HepG2 (cell line): Measurements from ENCODE around the gene LEAP2. TPM values are rescaled to one million over a fixed set of nuclear protein-coding genes. Genes with fewer than 3 reads are reported as not detected.

Experiments
- ARNTL ChIP-seq: sonication (generic); formaldehyde crosslinking; IDR thresholded peaks from 2 replicates; pipeline ENCODE4 v1.4.0; 2020; ENCODE audit warnings: mild to moderate bottlenecking, missing genetic modification reagents
- EED ChIP-seq: sonication (generic); formaldehyde crosslinking; IDR thresholded peaks from 2 replicates; pipeline ENCODE4 v1.5.0; 2020; ENCODE audit warnings: mild to moderate bottlenecking, missing genetic modification reagents
- ELF3 ChIP-seq: IDR thresholded peaks from 2 replicates; pipeline ENCODE4 v1.6.1; 2016; ENCODE audit warnings: missing genetic modification reagents, missing compliant biosample characterization
- GRHL1 ChIP-seq: sonication (generic); formaldehyde crosslinking; conservative IDR thresholded peaks from 2 replicates; pipeline ENCODE4 v1.8.0; 2022; ENCODE audit warnings: missing genetic modification reagents
- JDP2 ChIP-seq: sonication (generic); formaldehyde crosslinking; IDR thresholded peaks from 2 replicates; pipeline ENCODE4 v1.8.1; 2022; ENCODE audit warnings: missing genetic modification reagents, borderline replicate concordance
- KLF15 ChIP-seq: sonication (generic); formaldehyde crosslinking; IDR thresholded peaks from 2 replicates; pipeline ENCODE4 v1.8.1; 2023; ENCODE audit warnings: borderline replicate concordance, mild to moderate bottlenecking, inconsistent platforms, missing genetic modification reagents, mixed read lengths
- KMT2B ChIP-seq: IDR thresholded peaks from 2 replicates; pipeline ENCODE4 v1.6.1; 2016; ENCODE audit warnings: missing genetic modification reagents, missing compliant biosample characterization
- MAF1 ChIP-seq: sonication (generic); formaldehyde crosslinking; IDR thresholded peaks from 2 replicates; pipeline ENCODE4 v1.5.0; 2020; ENCODE audit warnings: missing genetic modification reagents, borderline replicate concordance
- MED8 ChIP-seq: sonication (generic); formaldehyde crosslinking; IDR thresholded peaks from 2 replicates; pipeline ENCODE4 v1.8.1; 2023; ENCODE audit warnings: mild to moderate bottlenecking, missing genetic modification reagents; ENCODE audit not compliant: insufficient replicate concordance
- MIXL1 ChIP-seq: IDR thresholded peaks from 2 replicates; pipeline ENCODE4 v1.6.1; 2016
- MXD1 ChIP-seq: sonication (generic); formaldehyde crosslinking; IDR thresholded peaks from 2 replicates; pipeline ENCODE4 v1.4.0; 2020; ENCODE audit warnings: mild to moderate bottlenecking, missing genetic modification reagents
- NCOR1 ChIP-seq: fragments of 200-600 bp; sonication (generic); IDR thresholded peaks from 2 replicates; pipeline ENCODE4 v1.7.0; 2017; ENCODE audit warnings: antibody characterized with exemption, low read length, borderline replicate concordance
- POLR2A ChIP-seq, 2 experiments: IDR thresholded peaks; 2 replicates each; pipeline ENCODE4 v1.6.1; 2011; ENCODE audit warnings: low read depth in 2 of 2, low read length in 2 of 2, mild to moderate bottlenecking in 1 of 2, moderate library complexity in 1 of 2; ENCODE audit not compliant: insufficient read depth in 1 of 2
- PTBP1 ChIP-seq: fragments of 200-400 bp; formaldehyde crosslinking; IDR thresholded peaks from 2 replicates; pipeline ENCODE4 v1.6.1; 2018; ENCODE audit warnings: low read length, low read depth; ENCODE audit not compliant: poor library complexity, severe bottlenecking
- RFXAP ChIP-seq: sonication (generic); formaldehyde crosslinking; IDR thresholded peaks from 2 replicates; pipeline ENCODE4 v1.4.0; 2020; ENCODE audit warnings: missing genetic modification reagents, borderline replicate concordance
- SMAD1 ChIP-seq: sonication (generic); formaldehyde crosslinking; IDR thresholded peaks from 2 replicates; pipeline ENCODE4 v1.4.0; 2020; ENCODE audit warnings: missing genetic modification reagents, low read depth, mild to moderate bottlenecking, borderline replicate concordance
- SYNCRIP ChIP-seq: fragments of 200-400 bp; formaldehyde crosslinking; IDR thresholded peaks from 2 replicates; pipeline ENCODE4 v1.6.1; 2018; ENCODE audit warnings: mild to moderate bottlenecking, low read depth, low read length; ENCODE audit not compliant: insufficient read depth
- ZBTB20 ChIP-seq: sonication (generic); formaldehyde crosslinking; IDR thresholded peaks from 2 replicates; pipeline ENCODE4 v1.8.1; 2023; ENCODE audit warnings: missing genetic modification reagents, low read depth, mild to moderate bottlenecking, borderline replicate concordance
- ZFP41 ChIP-seq: sonication (generic); formaldehyde crosslinking; IDR thresholded peaks from 2 replicates; pipeline ENCODE4 v1.4.0; 2020; ENCODE audit warnings: mild to moderate bottlenecking, missing genetic modification reagents, borderline replicate concordance
- ZFP90 ChIP-seq: sonication (generic); formaldehyde crosslinking; IDR thresholded peaks from 2 replicates; pipeline ENCODE4 v1.8.0; 2022; ENCODE audit warnings: missing genetic modification reagents, mild to moderate bottlenecking, inconsistent platforms, borderline replicate concordance
- ZNF121 ChIP-seq: sonication (generic); formaldehyde crosslinking; IDR thresholded peaks from 2 replicates; pipeline ENCODE4 v1.5.0; 2020; ENCODE audit warnings: mild to moderate bottlenecking, missing genetic modification reagents
- ZNF124 ChIP-seq: sonication (generic); formaldehyde crosslinking; IDR thresholded peaks from 2 replicates; pipeline ENCODE4 v1.4.0; 2020; ENCODE audit warnings: missing genetic modification reagents
- ZNF280D ChIP-seq: sonication (generic); formaldehyde crosslinking; IDR thresholded peaks from 2 replicates; pipeline ENCODE4 v1.5.1; 2020; ENCODE audit warnings: mild to moderate bottlenecking, missing genetic modification reagents
- ZNF761 ChIP-seq: sonication (generic); formaldehyde crosslinking; conservative IDR thresholded peaks from 2 replicates; pipeline ENCODE4 v1.4.0; 2020; ENCODE audit warnings: mild to moderate bottlenecking, missing genetic modification reagents
- ZNF850 ChIP-seq: sonication (generic); formaldehyde crosslinking; conservative IDR thresholded peaks from 2 replicates; pipeline ENCODE4 v1.9.0; 2021; ENCODE audit warnings: mild to moderate bottlenecking, missing genetic modification reagents
- ZNF883 ChIP-seq: sonication (generic); formaldehyde crosslinking; IDR thresholded peaks from 2 replicates; pipeline ENCODE4 v1.5.1; 2020; ENCODE audit warnings: mild to moderate bottlenecking, missing genetic modification reagents; ENCODE audit errors: not compliant biosample characterization
- polyA plus RNA-seq, 8 experiments: library from polyadenylated mRNA; depleted of rRNA in 3 of 8; stranded (reverse) in 7 of 8; unstranded in 1 of 8; fragments of >200 nt; fragmentation: Illumina TruSeq in 4 of 8; extraction: Trizol in 4 of 8; gene quantifications; 2 replicates each; pipeline versions ENCODE4 v1.2.1 to v1.2.3, GENCODE V29; 2011 to 2016; ENCODE audit warnings: low read depth in 4 of 8, missing spikeins in 1 of 8, mixed read lengths in 1 of 8; ENCODE audit not compliant: insufficient read depth in 1 of 8
- total RNA-seq, 5 experiments: library from RNA; depleted of rRNA; stranded (reverse); fragments of >200 nt; fragmentation: Illumina TruSeq; extraction: Trizol; gene quantifications; 2 replicates each; pipeline ENCODE4 v1.2.3, GENCODE V29; 2016; ENCODE audit warnings: low read depth in 1 of 5

LEAP2 gene
- total and polyA plus RNA-seq, 2 of the 13 experiments (the other 11 are each of a cell fraction or from before 2014, with no cell fraction given) = 23.9 to 51.9 TPM

GRCh38 chr5:132830436-132831094 is 42.9 kb upstream of the LEAP2 start, which contains the start of gene SHROOM1 (continued):
- TF ChIP-seq KMT2B (CRISPR knock-in tag) = peak; percentile 52; the same call in 1 of the 2 replicates
- no peak for TF ChIP-seq EED (CRISPR knock-in tag)
- TF ChIP-seq SYNCRIP = no peak
- no peak; the same call in 1 of the 2 replicates for TF ChIP-seq ZFP90 (CRISPR knock-in tag)
- no peak for TF ChIP-seq ZNF850 (CRISPR knock-in tag)
- peak; percentile 44; the same call in 1 of the 2 replicates for TF ChIP-seq ELF3 (CRISPR knock-in tag)
- TF ChIP-seq ZNF124 (CRISPR knock-in tag) = no peak; the same call in 1 of the 2 replicates
- TF ChIP-seq MED8 = peak; percentile 55
- TF ChIP-seq GRHL1 (CRISPR knock-in tag) = no peak
- no peak for TF ChIP-seq PTBP1
- 0 out of 2 replicates have a peak, but pooled peaks have one; percentile 19 for TF ChIP-seq ZBTB20
- peak; percentile 53; the same call in 1 of the 2 replicates for TF ChIP-seq MXD1 (CRISPR knock-in tag)
- TF ChIP-seq ZFP41 (CRISPR knock-in tag) = no peak
- TF ChIP-seq POLR2A (IDR thresholded peaks at IDR 0.05; ENCODE audit: insufficient read depth in 1 of 2, low read depth in 2 of 2, low read length in 2 of 2) = peak in 1 of 2 experiments; percentile 66; a peak in 2 of 4 replicates
- TF ChIP-seq RFXAP (CRISPR knock-in tag) = no peak
- no peak for TF ChIP-seq ZNF761
- no peak; the same call in 1 of the 2 replicates for TF ChIP-seq JDP2 (CRISPR knock-in tag)
- TF ChIP-seq ARNTL (CRISPR knock-in tag) = no peak
- TF ChIP-seq ZNF121 (CRISPR knock-in tag) = no peak
- no peak for TF ChIP-seq KLF15 (CRISPR knock-in tag)
- TF ChIP-seq SMAD1 = 0 out of 2 replicates have a peak, but pooled peaks have one; percentile 8
- TF ChIP-seq ZNF883 (CRISPR knock-in tag) = no peak
- TF ChIP-seq NCOR1 = no peak
- no peak for TF ChIP-seq ZNF280D
- TF ChIP-seq MAF1 (CRISPR knock-in tag) = no peak; the same call in 1 of the 2 replicates
- no peak for TF ChIP-seq MIXL1 (CRISPR knock-in tag)
